NCI-H510A (cell line): ENCODE data around the gene RNF40.
"Not testable (repeated sequence)": the region's sequence is repeated elsewhere in the genome, so short reads cannot be mapped to it uniquely, and the experiment has no call there.

ENCODE experiments used
- DNase-seq: peaks from one replicate; lab custom pipeline; 2025; lab: John Stamatoyannopoulos, UW

RNF40 gene

DNA sequence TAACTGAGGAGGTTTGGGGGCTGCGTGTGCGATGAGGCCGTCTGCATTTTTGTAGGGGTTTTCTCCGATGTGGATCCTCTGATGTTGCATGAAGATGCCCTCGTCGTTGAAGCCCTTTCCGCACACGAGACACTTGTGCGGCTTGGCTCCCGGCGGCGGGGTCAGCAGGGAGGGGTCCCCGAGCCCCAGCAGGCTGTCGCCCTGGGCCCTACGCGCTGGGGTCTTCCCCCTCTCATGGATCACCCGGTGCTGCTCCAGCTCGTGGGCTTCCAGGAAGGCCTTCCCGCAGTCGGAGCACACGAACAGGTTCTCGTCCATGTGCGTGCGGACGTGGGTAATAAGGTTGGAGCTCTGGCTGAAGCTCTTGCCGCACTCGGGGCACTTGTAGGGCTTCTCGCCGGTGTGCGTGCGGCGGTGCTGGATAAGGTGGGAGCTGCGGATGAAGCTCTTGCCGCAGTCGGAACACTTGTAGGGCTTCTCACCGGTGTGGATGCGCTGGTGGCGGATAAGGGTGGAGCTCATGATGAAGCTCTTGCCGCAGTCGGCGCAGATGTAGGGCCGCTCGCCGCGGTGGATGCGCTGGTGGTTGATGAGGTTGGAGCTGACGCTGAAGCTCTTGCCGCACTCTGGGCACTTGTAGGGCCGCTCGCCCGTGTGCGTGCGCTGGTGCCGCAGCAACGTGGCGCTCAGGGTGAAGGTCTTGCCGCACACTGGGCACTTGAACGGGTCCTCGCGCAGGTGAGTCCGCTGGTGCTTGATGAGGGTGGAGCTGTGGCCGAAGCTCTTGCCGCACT, 20.6 kb downstream of the RNF40 start:
- DNase-seq, result no peak

DNA sequence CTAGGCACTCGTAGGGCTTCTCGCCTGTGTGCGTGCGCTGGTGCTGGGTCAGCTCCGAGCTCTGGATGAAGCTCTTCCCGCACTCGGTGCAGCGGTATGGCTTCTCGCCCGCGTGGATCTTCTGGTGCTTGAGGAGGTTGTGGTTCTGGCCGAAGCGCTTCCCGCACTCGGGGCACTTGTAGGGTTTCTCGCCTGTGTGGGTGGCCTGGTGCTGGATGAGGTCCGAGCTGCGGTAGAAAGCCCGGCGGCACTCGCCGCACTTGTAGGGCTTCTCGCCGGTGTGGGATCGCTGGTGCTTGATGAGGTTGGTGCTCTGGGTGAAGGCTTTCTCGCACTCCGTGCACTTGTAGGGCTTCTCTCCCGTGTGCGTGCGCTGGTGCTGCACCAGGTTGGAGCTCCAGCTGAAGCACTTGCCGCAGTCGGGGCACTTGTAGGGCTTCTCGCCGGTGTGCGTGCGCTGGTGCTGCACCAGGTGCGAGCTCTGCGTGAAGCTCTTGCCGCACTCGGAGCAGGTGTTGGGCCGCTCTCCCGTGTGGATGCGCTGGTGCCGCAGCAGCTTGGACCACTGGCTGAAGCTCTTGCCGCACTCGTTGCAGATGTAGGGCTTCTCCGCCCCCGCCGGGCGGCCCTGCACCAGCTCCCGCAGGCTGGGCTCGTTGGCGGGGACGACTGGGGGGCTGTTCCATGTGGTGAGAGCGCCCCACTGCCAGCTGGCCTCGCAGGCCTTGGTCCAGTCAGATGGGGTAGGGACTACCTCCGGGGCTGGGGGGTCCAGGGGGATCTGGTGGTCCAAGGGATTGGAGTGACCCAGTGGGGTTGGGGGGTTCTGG, 21.4 kb downstream of the RNF40 start:
- no peak for DNase-seq

DNA sequence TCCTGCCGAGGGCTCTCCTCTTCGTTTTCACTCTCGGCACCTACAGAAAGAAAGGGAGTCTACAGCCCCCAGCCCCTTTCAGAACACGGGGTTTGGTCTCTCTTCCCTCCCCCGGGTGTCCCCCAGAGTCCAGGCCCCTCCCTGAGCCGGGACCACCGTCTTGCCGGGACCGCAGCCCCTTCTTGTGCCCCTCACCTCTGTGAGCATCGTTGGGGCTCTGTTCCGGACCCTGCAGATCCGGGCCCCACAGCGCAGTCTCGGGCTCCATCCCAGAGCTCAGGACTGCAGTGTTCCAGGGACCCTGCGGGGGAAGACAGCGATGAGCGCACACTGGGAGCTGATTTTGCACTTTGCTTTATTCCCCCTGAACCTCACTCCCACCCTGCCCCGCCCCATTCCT, 22.1 kb downstream of the RNF40 start:
- no peak for DNase-seq

DNA sequence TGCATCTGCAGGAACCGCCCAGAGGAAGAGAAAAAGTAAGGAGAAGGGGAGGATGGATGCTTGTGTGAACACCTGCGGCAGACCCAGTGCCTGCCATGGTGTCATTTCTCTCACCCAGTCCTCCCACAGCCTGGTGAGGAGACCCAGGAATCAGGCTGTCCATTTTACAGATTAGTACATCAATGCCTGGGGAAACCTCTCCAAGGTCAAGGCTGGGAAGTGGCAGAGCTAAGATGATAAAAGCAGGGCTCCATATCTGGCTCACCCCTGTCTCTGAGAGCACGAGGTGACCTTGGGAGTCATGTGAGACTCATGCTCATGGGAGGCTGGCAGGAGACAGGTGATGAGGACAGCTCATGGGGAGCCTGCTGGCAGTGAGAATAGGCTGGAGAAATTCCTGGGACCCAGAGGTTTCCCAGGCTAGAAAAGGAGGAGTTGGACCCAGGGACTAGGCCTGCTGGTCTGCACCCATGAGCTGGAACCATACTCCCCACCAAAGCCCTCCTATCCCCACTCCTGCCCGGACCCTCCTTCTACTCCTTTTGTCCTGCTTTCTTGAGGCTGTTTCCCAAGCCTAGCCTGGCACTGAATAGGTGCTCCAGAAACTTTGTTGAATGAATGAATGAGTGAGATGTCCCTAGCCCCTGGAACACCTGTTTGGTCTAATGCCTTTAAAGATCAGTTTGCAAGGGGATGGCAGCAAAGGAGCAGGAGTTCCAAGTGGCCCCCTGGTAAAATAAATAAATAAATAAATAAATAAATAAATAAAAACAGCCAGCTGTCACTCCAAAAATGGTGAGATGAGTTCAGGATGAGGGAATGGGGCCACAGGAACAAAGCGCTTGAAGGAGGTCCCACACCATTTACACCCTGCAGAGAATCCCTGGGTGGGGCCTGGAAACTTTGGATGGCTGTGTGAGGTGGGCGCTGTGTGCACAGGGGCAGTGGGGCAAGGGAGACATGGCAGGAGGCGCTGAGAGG, 23.3 kb downstream of the RNF40 start:
- no peak for DNase-seq

DNA sequence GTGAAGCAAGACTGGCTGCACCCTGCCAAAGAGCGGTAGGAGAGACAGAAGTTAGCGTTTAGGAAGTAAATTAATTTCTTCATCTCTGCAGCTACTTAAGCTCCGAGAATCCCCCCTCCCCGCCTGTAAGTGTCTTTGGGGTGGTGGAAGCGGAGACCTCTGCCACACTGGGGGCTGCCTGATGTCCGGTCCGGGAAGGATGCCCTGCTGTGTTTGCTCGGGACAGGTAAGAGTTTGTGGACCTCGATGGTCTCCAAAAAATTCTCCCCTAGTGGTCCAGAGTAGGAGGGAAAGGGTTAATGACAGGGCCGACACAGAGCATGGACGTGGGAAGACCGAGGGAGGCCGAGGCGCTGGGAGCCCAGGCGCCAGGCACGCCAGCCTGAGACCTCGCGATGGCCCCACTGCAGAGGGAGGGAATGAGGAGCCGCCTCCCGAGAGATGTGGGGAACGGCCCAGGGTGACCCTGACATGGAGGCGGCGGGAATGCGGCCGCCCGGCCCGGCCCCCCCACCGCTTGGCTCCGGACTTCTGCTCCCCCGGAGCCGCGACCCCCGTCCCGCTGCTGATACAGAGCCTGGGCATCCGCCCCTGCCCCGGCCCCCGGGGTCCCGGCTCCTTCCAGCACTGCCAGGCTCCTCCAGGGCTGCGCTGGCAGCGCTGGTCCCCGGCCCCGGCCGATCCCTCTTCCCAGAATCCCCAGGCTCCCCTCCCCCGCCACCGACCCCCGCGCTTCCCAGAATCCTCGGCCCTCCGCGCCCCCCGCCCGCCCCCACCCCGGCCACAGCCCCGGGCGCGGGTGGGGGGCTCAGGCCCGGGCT, 24.2 kb downstream of the RNF40 start:
- no peak for DNase-seq

DNA sequence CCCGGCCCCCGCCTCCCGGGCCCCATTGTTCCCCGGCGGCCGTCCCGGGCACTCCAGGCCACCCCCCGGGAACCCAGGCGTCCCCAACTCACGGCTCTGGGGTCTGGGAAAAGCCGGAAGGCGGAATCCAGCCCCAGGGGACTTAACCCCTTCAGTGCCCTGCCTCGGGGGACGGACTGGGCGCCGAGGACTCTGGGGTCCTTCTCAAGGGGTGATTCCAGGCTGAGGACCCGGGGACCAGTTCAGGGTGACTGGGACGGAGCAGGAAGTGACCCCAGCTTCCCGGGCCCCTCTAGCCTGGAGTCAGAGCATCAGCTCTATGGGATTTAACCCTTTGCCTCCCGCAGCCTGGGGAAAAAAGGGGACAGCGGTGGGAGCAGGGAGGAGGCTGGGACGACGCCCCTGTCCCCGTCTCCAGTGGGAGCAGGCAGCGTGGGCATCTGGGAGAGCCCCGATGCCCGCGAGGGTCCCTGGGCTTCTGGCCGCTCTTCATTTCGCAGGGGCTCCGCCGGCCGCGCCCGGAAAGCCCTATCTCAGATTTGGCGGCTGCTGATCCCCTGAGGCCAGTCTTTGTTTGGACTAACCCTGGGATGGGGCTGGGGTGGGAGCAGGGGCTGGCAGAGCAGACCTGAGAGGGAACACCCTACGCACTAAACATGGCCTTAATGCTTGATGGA, 25.0 kb downstream of the RNF40 start, which contains the start of gene ZNF629:
ZNF629 (minus strand) TSS at position 270 of the 677 bp plus-strand sequence. CDS start 2,723 bp downstream, outside the sequence.
- peak; percentile 79 for DNase-seq

DNA sequence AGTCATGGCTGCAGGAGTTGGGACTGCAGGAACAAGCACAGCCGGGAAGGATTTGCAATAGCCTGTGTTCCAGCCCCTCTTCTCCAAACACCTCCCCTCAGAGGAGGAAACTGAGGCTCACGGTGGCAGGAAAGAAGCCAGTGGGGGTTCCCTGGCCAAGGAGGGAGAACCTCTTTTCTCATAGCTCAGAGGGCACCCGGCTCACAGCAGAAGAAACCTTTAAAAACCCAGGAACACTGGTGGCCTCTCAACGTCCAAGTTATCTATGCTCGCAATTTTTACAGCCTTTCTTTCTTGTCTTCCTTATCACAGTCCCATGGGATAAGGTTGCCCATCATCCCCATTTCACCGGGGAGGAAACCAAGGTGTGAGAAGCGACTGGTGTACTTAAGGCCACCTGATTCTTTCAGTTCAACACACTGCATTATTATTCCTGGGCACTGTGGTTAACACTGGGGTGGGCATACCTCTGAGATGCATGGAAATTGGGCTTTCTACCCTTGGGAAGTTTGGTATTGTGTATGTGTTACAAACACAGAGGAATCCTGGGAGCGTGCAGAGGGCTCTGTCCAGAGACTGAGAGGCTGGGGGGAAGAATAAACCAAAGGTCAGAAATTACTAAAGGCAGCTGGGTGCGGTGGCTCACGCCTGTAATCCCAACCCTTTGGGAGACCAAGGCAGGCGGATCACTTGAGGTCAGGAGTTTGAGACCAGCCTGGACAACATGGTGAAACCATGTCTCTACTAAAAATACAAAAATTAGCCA, 25.7 kb downstream of the RNF40 start:
- no peak for DNase-seq

DNA sequence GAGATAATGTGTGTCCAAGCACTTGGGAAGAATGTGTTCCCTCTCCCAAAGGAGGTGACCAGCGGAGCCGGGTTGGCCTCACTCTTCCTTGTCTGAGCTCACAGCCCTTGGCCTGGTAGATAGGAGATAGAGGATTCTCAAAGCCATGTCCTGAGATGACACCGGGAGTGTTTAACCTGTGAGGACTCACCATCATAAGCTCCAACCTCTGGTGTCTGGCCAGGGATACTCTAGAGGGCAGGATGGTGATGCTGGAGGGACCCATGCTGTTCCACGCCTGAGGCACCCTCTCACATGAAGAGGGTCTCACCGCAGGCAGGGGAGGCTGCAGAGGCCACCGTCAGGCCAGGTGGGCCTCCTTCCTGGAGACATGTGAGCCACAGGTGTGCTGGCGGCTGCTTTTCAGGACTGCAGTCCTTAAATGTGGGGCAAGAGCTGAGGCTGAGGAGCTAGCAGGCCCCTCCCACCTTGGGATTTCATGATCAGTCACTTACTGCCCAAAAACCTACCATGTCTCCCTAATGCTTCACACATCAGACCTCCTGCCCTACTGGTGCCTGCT, 31.5 kb downstream of the RNF40 start:
- no peak for DNase-seq

DNA sequence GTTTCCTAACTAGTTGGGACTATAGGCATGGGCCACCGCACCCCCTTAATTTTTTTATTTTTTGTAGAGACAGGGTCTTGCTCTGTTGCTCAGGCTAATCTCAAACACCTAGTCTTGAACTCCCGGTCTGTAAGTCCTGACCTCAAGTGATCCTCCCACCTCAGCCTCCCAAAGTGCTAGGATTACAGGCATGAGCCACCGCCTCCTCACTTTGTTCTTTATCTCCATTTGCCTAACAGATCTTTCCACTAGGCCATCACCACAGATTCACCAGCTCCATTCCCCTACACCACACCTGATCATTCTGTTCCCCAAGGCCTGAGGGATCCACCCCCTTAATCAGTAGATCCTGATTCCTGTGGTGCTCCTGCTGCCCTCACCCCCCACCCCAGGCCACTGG, 32.5 kb downstream of the RNF40 start:
- no peak for DNase-seq

DNA sequence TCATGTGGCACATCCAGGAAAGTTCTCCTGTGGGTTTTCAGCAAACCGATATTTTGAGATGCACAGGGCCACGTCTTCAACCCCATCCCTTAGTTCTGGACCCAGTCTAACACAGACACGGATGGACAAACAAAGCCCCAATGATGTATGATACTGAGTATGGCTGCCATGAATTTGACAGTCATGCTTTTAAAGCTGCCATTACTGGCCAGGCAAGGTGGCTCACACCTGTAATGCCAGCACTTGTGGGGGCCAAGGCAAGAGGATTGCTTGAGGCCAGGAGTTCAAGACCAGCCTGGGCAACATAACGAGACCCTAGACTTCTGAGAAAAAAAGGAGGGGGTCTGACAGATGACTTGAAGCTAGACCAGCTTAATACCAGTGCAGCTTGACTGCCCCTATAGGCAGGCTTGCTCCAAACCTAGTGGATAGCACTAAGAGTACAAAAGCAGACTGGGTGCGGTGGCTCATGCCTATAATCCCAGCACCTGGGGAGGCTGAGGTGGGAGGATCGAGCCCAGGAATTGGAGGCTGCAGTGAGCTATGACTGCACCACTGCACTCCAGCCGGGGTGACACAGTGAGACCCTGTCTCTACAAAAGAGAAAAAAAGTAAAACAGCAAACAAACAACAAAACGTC, 35.7 kb downstream of the RNF40 start:
- DNase-seq, result no peak

DNA sequence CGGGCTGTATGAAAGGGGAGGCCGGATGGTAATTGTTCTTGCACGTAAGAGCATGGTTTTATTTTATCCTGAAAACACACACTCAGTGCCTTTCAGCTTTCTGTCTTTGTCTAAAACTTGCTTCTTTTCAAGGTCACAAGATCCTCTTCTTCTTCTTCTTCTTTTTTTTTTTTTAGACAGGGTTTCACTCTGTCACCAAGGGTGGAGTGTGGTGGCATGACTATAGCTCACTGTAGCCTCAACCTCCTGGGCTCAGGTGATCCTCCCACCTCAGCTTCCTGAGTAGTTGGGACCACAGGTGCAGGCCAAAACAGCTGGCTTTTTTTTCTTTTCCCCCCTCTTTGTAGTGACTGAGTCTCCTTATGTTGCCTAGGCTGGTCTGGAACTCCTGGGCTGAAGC, 40.8 kb downstream of the RNF40 start:
- no peak for DNase-seq

DNA sequence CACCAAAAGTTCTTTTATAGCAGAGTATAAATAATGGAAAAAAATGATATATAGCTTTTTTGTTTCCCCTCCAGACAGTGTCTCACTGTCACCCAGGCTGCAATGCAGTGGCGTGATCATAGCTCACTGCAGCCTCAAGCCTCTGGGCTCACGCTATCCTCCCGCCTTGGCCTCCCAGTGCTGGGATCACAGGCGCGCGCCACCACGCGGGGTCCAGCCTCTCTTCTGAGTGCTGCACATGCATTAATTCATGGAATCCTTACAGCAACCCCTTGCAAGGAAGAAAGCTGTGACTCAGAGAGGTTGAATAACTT, 42.9 kb downstream of the RNF40 start:
- DNase-seq, result no peak

DNA sequence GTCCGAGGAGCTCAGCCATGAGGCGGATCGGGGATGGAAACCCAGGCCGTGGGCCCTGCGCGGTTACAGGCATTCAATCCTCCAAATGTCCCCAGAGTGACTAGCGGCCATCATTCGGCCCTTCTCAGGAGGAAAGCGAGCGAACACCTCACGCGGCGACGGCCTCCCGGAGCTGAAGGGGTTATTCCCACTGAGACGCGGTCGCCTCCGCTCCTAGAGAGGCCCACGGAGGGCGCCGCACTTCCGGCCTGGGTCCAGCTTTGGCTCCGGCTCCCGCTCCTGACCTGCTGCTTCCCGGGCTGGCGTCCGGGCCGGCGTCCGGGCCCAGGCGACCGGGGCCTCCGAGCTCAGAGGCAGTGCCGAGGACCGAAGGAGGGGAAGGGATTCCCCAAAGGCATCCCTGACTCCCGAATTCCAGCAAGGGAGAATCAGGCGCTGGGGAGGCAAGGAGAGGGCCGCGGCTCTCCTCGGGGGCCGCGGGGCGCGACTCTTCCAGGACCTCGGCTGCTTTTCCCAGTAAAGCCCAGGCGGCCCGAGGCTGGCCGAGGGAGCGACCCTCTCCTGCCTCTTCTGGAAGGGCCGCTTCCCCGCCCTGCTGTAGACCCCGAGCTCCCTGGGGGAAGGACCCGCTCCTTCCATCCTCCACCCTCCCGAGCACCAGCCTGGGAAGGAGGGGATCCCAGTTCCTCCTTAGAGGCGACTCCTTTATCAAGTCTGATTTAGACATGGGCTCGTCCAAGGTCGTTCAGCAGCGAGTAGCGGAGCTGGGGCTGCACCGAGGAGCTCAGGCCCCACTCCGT, 43.4 kb downstream of the RNF40 start:
- peak; percentile 90 for DNase-seq

DNA sequence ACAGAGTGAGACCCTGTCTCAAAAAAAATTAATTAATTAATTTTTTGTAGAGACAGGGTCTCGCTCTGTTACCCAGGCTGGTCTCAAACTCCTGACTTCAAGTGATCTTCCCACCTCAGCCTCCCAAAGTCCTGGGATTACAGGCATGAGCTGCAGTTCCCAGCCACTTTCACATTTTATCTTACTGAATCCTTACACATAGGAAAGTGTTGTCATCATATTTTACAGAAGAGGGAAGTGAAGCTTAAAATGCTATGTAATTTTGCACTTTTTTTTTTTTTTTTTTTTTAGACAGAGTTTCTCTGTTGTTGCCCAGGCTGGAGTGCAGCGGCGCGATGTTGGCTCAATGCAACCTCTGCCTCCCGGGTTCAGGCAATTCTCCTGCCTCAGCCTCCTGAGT, 46.0 kb downstream of the RNF40 start:
- no peak for DNase-seq

DNA sequence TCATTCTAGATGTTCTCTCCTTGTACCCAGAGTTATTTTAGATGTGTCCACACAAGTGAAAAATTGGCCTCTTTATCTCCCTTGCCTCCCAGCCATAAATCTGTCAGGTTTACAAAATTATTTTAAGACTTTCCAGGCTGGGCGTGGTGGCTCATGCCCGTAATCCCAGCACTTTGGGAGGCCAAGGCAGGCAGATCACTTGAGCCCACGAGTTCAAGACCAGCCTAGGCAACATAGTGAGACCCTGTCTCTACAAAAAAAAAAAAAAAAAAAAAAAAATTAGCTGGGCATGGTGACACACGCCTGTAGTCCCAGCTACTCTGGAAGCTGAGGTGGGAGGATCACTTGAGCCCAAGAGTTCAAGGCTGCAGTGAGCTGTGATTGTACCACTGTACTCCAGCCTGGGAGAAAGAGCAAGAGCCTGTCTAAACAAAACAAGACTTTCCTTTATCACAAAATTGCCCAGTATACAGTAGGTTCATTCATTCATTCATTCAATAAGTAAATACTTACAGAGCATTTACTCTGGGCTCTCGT, 46.8 kb downstream of the RNF40 start:
- DNase-seq, result not testable (repeated sequence)

DNA sequence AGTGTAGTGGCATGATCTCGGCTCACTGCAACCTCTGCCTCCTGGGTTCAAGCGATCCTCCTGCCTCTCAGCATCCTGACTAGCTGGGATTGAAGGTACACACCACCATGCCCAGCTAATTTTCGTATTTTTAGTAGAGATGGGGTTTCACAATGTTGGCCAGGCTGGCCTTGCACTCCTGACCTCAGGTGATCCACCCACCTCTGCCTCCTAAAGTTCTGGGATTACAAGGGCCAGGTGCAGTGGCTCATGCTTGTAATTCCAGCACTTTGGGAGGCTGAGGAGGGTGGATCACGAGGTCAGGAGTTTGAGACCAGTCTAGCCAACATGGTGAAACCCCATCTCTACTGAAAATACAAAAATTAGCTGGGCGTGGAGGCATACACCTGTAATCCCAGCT, 47.6 kb downstream of the RNF40 start:
- not testable (repeated sequence) for DNase-seq

DNA sequence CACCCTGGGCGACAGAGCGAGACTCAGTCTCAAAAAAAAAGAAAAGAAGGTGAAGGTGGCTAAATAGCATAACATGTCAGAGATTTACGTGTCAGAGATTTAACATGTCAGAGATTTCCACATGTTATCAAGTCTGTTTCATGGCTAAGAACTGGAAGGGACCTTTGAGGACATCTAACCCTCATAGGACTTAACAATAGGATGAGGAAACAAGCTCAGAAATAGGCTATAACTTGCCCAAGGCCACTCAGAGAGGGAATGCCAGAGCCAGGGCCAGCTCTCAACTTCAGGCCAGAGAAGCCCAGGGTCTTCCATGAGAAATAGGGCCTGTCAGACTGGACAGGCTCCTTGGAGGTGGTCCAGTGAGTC, 51.7 kb downstream of the RNF40 start:
- DNase-seq, result no peak

DNA sequence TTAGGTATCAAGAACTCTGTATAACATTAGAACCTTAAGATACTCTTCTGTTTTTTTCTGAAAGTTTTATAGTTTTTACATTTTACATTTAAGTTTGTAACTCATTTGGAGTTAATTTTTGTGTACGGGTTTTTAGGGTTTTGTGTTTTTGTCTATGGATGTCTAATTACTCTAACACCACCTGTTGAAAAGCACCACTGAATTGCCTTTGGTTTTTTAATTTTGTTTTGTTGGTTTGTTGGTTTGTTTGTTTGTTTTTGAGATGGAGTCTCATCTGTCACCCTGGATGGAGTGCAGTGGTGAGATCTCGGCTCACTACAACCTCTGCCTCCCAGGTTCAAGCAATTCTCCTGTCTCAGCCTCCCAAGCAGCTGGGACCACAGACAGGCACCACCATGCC, 54.6 kb downstream of the RNF40 start:
- DNase-seq, result no peak
